ENCODE measurements around the gene CHST6. TPM values are rescaled to one million over a fixed set of nuclear protein-coding genes. Genes with fewer than 3 reads are reported as not detected.
"Not testable (repeated sequence)": the region's sequence is repeated elsewhere in the genome, so short reads cannot be mapped to it uniquely, and the experiment has no call there.

CHST6 gene
- 0.94 TPM for total RNA-seq

DNA sequence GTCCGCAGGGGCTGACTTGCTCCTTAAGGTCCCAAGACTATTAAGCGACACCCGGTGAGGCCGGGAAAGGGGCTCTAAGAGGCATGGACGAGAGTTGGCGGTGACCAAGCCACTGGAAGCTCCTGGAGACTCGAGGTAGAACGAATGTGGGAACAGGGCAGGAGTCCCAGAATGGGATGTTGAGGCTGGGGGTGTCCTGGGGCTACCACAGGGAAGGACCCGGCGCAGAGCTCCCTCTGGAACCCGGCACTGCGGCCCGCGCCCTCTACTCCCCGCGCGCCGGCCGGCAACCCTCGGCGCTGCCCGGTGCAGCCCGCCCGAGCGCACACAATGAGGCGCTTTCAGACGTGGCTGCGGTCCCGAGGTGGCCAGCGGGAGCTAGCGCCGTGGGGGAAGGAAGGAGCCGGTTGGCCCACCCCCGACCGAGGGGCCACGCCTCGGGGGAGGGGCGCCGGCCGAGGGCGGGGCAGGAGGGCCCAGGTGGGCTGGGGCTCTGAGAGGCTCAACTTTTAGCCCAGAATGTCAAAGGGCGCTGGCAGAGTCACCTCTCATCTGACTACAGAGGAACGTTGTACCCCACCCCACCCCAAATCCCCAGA, at the start of gene CHST6:
Gene CHST6 (minus strand): TSS at position 366 of the 599 bp plus-strand sequence. CDS start 15,613 bp downstream, outside the sequence.
- peak; percentile 29 for DNase-seq

DNA sequence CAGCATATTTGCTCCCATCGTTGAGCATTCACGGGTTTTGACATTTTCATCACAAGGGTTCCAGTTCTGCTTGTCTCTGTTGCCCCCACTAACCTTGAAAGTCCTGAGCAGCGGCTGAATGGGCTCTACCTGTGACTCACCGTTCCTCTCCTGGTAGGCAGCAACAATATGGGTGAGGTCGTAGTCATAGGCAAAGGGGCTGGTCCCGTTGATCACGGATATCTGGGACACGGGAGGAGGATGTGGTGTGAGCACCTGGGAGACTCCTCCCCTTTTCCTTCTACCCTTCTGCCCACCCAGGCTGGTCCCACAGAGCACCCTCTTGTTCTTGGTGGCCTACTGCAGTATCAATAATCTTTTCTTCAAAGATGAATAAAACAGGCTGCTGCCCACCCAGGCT, 47.2 kb upstream of the CHST6 start:
- DNase-seq: not testable (repeated sequence)

DNA sequence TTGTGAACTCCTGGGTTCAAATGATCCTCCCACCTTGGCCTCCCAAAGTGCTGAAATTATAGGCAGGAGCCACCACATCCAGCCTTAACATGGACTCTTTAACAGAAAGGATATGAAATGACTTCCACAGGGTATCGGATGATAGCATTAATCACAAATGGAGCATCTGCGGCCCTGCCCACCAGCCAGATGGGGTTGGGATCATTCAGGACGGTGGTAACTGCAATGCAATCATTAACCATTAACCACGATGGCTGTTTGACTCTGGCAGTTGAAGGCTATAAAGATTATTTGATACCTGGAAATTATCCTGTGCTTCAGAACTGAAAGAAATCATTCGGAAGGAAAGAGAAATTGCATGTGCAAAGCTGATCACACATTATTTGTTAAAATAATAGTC, 46.0 kb upstream of the CHST6 start:
- no peak for DNase-seq

DNA sequence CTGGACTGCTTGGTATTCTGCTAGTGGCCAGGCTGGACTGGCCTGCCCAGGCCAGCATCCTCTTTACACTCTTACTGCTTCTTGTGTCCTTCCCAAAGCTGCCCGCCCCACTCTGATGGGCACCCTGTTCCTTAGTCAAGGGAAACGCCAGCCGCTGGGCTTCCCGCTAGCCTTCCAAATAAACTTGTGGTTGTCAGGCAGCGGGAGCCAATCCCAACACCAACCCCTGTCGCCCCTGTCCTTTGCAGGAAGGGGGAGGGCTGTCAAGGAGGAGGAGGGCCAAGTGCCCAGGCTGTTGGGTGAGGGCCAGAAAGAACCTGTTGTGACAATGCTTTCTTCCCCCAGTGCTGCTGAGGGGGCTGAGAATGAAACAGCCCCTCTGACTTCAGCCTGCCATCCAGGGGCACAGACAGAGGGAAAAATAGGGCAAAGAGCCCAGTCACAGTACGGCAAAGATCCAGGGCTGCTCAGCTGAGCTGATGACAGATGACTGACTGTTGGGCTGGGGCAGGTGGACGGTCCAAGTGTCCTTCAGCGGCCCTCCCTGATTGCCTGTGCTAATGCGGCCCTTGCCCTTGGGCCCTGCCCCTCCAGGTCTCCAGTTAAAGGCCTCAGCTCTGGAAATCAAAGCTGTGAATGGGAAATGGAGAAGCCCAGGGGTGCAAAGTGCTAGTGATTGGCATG, 43.8 kb upstream of the CHST6 start:
- DNase-seq: peak; percentile 1

DNA sequence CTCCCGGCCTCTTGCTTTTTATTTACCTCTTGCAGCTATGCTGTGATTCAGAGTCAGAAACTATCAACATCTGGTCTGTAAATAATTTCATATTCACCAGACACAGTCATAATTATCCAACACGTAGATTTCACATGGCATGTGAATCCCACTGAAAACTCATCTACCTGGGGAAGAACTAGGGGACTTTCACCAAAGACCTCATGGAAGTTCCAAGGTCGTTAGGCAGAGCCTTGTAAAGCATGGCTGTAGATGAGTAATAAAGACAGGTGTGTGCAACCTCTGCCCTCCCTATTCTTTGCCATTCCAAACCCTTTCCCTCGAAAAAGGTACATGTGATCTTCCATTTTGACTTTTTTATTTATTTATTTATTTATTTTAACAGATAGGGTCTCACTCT, 42.5 kb upstream of the CHST6 start:
- no peak for DNase-seq

DNA sequence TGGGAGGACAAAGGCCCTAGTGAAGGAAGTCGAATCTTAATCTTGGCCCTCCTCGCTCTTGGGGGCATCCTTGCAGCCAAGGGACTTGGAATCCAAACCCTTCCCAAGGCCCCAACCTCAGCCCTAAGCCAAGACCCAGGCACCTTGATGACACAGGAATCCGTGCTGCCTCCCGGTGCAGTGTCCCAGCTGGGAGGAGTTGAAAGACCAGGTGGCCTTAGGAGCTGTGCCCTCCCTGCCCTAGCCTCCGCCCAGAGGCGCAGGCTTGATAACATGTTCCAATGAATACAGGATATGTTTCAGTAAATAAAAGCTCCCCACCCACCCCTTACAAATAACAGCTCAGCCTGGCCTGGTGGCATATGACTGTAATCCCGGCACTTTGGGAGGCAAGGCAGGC, 40.7 kb upstream of the CHST6 start, which contains the start of gene CHST5:
Gene CHST5 (minus strand): TSS at position 208 of the 400 bp plus-strand sequence. CDS start 5,724 bp downstream, outside the sequence.
- no peak for DNase-seq

DNA sequence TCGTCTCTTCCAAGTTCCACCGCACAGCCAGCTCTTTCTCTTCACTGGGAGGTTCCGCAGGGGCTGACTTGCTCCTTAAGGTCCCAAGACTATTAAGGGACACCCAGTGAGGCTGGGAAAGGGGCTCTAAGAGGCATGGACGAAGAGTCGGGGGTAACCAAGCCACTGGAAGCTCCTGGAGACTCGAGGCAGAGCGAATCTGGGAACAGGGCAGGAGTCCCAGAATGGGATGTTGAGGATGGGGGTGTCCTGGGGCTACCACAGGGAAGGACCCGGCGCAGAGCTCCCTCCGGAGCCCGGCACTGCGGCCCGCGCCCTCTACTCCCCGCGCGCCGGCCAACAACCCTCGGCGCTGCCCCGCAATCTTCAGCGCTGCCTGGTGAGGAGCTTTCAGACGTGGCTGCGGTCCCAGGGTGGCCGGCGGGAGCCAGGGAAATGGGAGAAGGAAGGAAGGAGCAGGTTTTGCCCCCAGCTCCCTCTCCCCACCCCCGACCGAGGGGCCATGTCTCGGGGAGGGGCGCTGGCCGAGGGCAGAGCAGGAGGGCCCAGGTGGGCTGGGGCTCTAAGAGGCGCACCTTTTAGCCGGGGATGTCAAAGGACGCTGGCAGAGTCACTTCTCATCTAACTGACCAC, 40.1 kb upstream of the CHST6 start:
- no peak for DNase-seq

DNA sequence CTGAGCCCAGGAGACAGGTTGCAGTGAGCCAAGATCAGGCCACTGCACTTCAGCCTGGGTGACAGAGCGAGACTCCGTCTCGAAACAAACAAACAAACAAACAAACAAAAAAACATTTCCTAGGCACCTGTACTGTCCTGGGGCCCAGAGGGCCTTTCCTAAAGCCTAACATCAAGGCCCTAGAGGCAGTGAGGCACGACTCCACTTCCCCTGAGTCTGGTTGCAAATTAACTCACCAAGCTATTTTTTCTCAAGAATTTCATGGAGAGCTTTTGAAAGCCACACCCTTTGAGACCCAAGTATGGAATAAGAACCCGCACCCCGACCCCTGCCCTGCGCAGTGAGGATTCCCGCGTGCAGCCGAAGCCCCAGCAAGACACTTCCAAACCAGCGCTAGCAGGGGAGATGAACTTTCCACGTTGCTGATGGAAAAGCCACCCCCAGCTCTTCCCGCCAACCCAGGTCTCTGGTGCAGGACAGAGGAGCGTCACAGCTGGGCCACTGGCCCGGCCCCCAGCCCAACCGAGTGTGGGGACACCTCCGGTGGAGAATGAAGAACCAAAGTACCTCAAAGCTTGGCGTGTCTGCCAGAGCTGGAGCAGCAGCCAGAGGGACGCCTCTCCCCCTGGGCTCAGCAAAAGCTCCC, 39.4 kb upstream of the CHST6 start:
- DNase-seq: no peak

DNA sequence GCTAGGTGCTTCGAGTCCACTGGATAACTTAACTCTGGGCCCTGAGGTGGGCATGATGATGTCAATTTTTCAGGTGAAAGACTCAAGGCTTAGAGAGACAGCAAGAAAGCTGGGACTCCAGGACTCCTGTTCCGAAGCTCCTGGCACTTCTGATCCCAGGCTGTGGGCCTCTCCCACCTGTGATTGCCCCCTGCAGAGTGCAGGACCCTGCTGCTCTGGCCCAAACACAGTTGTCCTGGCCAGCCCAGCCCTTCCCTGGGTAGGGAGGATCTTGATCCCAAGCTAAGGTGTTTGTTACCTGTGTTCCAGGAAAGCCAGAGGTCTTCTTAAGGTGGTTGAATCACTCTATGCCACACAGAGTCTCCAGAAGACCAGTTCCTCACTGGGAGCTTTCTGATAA, 37.5 kb upstream of the CHST6 start:
- no peak for DNase-seq

DNA sequence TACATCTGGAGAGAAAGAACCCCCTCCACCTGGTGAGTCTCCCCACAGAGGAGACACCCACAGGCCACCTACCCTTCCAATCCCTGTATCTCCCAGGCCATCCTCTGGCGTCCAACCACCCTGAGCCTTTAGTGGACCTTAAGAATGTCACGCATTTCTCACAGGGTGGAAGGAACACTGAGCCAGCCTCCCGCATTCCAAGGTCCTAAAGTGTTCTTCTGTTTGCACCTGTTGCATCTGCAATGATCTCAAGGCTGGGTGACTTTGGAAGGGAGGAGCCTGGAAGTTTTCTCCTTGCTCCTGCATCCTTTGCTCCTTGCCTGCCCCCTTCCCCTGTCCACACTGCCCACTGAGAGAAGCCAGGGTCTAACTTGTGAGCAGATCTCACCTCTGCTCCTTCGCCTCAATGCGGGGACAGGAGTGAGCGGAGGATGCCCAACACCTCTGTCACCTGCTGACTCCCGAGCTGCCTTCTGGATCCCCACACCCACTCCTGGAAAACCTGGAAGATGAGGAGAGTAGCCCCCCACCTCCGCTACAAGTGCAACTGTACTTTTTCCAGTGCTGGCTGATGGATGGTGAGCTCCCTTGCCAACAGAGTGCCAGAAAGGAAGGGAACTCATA, 37.0 kb upstream of the CHST6 start:
- DNase-seq: no peak

DNA sequence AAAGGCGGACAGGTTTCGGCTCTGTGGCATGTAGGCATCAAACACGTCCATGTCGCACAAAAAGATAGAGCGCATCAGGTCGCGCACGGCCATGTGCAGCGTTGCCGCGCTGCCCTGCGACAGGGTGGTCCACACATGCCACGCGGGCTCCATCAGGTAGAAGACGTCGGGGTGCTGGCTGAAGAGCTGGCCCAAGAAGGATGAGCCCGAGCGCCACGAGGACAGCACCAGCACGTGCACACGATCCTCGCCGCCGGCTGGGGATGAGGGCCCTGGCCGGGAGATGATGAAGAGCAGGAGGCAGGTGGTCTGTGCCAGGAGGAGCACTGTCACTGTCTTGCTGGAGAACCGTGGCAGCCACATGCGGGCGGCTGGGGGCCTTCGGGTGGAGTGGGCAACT, 34.7 kb upstream of the CHST6 start:
- no peak for DNase-seq

DNA sequence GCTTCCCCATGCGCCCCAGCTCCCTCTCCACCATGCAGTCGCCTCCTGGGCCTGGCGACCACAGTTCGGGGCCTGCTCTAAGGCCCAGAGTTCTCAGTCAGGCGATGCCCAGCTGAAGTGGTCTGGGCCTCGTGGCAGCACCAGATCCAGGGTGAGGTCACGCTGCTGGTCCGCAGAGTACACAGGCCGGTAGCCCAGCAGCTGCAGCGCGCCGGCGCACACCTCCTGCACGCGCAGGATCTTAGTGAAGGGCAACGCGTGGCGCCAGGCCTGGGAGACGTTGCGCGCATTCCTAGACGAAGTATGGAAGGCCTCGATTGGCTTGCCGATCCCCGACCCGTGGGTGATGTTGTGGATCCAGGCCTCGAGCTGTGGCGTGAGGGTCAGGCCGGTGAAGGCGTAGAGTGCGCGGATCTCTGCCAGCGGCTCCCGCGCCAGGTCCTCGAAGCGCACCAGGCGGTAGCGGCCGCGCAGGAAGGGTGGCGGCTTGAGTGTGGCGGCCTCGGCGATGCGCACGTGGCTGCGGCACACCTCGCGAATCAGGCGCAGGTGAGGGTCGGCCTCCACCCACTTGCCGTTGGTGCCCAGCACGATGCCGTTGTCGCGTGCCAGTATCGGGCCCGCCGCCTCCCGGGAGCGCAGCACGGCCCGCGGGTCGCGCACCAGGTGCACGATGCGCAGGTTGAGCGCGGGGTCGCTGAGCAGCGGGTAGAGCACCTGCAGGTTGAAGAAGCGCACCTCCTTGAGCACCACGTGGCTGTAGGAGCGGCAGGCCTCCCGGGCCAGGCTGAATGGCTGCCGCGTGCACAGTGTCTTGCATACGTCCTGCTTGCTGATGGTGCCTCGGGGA, 34.0 kb upstream of the CHST6 start:
- no peak for DNase-seq

DNA sequence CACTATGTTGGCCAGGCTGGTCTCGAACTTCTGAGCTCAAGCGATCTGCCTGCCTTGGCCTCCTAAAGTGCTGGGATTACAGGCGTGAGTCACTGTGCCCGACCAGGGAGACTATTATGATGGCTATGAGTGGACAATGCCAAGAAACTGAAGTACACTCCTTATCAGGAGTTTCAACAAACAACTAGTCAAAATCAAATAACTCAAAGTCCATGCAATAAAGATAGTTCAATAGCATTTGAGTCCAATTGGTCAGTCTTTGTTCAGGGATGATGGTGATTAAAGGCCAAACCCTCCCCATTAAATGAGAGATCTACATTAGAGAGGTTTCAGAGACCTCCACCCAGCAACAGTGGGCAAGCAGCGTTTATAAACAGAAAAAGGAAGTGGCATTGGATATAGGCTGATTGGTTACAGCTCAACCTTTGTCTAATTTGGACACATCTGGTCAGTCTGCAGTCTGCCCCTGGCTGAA, 32.6 kb upstream of the CHST6 start:
- no peak for DNase-seq

DNA sequence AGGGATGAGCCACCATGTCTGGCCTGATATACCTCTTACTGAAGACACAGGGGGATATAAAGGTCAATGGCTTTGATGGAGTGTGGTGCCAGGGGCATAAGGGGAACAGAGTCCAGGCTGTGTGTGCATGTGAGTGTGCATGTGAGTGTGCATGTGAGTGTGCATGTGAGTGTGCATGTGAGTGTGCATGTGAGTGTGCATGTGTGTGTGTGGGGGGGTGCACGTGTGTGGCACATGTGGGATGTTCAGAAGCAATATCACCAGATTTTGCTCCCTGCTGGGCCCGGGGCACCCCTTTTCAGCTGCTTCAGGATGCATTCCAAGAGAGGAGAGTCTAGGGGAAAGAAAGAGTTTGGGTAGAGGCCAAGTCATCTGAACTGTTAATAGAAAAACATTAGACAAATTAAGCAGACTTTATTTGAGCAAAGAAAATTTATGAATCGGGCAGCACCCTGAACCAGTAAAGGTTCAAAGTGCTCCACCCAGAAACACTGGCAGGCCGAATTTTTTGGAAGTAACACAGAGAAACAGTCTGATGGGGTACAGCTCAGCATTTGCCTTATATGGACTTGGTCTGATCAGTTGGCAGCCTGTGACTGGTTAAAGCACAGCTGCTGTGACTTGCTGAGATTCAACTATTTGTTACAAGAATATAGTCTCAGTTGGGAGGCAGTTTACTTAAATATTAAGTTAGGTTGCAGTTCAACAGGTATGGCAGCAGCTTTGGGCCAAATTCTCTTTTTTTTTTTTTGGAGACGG, 31.0 kb upstream of the CHST6 start:
- DNase-seq: no peak

DNA sequence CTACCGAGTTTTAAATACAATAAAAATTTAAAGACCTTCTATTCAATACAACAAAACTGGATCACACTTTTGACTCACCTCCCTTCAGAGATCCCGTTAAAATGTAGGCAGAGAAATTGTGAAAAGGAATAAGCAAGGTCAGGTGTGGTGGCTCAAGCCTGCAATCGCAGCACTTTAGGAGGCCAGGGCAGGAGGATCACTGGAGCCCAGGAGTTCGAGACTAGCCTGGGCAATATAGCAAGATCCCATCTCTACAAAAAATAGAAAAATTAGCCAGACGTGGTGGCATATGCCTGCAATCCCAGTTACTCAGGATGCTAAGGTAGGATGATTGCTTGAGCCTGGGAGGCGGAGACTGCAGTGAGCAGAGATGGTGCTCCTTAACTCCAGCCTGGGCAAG, 23.9 kb upstream of the CHST6 start:
- no peak for DNase-seq

DNA sequence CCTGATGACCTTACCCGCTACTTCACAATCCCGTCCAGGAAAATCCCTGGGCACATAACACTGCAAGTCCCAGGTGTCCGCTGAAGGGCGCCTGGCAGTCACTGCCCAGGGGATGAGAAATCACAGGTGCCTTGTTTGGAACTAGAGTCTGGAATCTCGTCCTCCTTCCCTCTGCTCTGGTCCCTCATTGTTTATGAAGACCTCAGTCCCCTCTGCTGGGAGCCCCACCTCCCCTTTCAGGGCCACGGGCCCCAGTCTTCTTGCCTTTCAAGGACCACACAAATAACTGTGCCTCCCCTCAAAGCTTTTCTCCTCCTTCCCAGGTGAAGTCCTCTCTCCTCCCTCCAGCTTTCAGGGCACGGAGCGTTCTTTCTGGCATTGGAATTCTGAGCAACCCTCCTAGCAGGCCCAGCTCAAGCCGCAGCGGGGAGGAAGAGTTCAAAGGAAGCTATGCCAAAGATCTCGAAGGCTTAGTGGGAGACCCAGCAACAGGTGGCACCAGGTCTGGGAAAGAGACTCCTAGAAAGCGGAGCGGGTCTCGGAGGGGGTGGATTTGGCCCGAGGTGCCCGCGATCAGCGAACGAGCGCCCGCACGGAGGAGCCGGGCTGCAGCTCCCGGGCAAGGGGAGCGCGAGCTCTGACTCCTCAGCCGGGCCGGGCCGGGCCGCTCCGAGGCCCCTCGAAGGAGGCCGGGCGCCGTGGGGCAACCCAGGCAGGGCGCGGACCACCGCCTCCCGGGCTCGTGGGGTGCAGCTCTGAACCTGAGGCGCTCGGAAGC, 21.1 kb upstream of the CHST6 start:
- DNase-seq: peak; percentile 30

DNA sequence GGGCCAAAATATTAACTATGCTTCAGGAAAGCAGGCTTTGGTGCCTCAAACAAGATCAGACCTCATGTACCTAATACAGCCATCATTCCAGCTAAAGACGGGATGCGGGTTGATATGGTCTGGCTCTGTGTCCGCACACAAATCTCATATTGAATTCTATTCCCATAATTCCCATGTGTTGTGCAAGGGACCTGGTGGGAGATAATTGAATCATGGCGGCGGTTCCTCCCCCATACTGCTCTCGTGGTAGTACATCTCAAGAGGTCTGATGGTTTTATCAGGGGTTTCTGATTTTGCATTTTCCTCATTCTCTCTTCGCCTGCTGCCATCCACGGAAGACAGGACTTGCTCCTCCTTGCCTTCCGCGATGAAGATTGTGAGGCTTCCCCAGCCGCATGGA, 19.1 kb upstream of the CHST6 start:
- DNase-seq: no peak

DNA sequence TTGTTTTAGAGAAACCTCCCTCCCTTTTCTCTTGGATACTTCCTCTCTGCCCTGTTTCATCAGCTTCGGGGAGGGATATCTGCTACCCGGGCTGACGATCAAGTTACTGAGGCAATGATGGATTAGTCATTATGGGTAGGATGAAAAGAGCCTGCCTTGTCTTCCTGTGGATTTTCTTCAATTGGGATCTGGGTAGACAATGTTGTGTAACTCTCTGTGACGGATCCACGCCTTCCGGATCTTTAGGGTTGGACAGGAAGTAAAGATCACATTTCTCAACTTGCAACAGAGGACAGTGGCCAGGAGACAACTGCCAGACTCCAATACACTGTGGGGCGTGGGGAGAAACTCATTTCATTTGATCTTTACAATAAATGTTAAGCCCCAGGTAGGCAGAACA, 11.3 kb upstream of the CHST6 start:
- no peak for DNase-seq

DNA sequence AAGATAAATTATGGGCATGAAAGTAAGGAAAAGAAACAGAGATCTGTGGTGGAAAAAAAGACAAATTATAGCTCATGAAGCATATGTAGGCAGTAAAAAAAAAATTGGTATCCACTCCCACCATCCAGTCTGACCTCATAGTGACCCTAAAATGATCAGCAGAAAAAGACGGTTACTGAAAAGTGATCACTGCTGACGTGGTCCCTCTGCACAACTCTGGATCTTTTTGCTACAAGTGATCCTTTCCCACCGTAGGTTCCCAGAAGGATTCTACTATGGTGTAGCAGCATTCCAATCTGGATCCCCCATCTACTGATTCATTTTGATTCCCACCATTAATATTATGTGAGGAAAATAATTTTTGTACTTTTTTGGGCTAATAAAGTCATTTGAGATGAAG, 10.9 kb upstream of the CHST6 start:
- no peak for DNase-seq

DNA sequence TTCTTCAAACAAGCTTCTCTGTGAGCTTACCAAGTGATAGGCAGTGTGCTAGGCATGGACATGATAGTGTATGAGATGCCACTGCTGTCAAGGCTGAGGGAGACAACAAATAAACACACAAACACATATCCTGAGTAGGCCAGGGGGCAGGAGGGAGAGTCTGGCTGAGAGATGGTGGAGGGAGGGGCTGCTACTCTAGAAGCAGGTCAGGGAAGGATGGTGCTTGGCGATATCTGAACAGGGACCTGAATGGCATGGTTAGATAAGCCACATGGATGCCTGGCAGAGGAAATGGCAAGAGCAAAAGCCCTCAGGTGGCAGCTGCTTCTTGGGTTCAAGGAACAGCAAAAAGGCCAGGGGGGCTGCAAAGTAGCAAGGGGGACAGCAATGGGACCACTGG, 8.6 kb upstream of the CHST6 start:
- DNase-seq: no peak

All from occipital lobe (tissue), 2 donors.